Measurements from ENCODE around the gene UTP14C.

- TF ChIP-seq CTCF (conservative IDR thresholded peaks at IDR 0.05 in 1 of 2, IDR thresholded peaks at IDR 0.05 in 1 of 2; ENCODE audit: low read depth in 1 of 2, low read length in 2 of 2): no peak
- TF ChIP-seq EZH2 (IDR thresholded peaks at IDR 0.05; ENCODE audit: low read length, missing control alignments): no peak
These were observed 24.0 kb downstream of the UTP14C start for GRCh38 chr13:52048516-52048915.

Measured in fibroblast of lung (primary cell).